ENCODE data around the gene SUN2.

Gene SUN2

GRCh38 chr22:38759005-38759404 lies 3.2 kb upstream of the SUN2 start:
- Histone ChIP-seq H3K27me3 (ENCODE audit: insufficient read depth, low read depth) (no peaks in the 10 kb centered on the region), H3K79me2 (ENCODE audit: insufficient read depth, low read depth) (0 out of 2 replicates have a peak, but pooled peaks cover 2% of the 10 kb centered on the region), H3K4me1 (ENCODE audit: low read depth, poor library complexity, severe bottlenecking) (peaks cover 18% of the 10 kb centered on the region)

GRCh38 chr22:38758276-38758945 lies 2.6 kb upstream of the SUN2 start:
- Histone ChIP-seq H3K27me3 (ENCODE audit: insufficient read depth, low read depth) (no peaks in the 10 kb centered on the region), H3K4me2 (no peak overlapping the region), H3K27ac (no peak overlapping the region), H3K9ac (no peak overlapping the region), H3K79me2 (ENCODE audit: insufficient read depth, low read depth) (0 out of 2 replicates have a peak, but pooled peaks cover 7% of the 10 kb centered on the region), H3K36me3 (ENCODE audit: insufficient read depth) (no peaks in the 10 kb centered on the region), H3K4me1 (ENCODE audit: low read depth, poor library complexity, severe bottlenecking) (peaks cover 18% of the 10 kb centered on the region), H4K20me1 (ENCODE audit: insufficient read depth) (no peaks in the 10 kb centered on the region), H2AFZ (ENCODE audit: low read depth) (no peak overlapping the region), H3K4me3 (IDR thresholded peaks at IDR 0.05; ENCODE audit: insufficient read depth, low read depth, low read length) (no peak overlapping the region)
- no peak for TF ChIP-seq CTCF (conservative IDR thresholded peaks at IDR 0.05; ENCODE audit: low read depth, low read length)

More at GRCh38 chr22:38759005-38759404, 3.2 kb upstream of the SUN2 start:
- no peak overlapping the region for H2AFZ ChIP-seq (ENCODE audit: low read depth)
- H3K36me3 ChIP-seq (ENCODE audit: insufficient read depth) = no peaks in the 10 kb centered on the region
- TF ChIP-seq CTCF (conservative IDR thresholded peaks at IDR 0.05; ENCODE audit: low read depth, low read length) = no peak
- H3K4me3 ChIP-seq (IDR thresholded peaks at IDR 0.05; ENCODE audit: insufficient read depth, low read depth, low read length) = no peak overlapping the region
- H3K27ac ChIP-seq = no peak overlapping the region
- H3K9ac ChIP-seq = no peak overlapping the region
- no peaks in the 10 kb centered on the region for H4K20me1 ChIP-seq (ENCODE audit: insufficient read depth)
- H3K4me2 ChIP-seq = no peak overlapping the region

- Histone ChIP-seq H3K9ac (no peak overlapping the region), H3K27ac (no peak overlapping the region), H3K4me1 (ENCODE audit: low read depth, poor library complexity, severe bottlenecking) (peaks cover 18% of the 10 kb centered on the region), H3K4me3 (IDR thresholded peaks at IDR 0.05; ENCODE audit: insufficient read depth, low read depth, low read length) (no peak overlapping the region), H4K20me1 (ENCODE audit: insufficient read depth) (no peaks in the 10 kb centered on the region), H3K36me3 (ENCODE audit: insufficient read depth) (no peaks in the 10 kb centered on the region), H3K27me3 (ENCODE audit: insufficient read depth, low read depth) (no peaks in the 10 kb centered on the region), H3K4me2 (no peak overlapping the region; the same call in 1 of the 2 replicates), H2AFZ (ENCODE audit: low read depth) (no peak overlapping the region), H3K79me2 (ENCODE audit: insufficient read depth, low read depth) (0 out of 2 replicates have a peak, but pooled peaks cover 7% of the 10 kb centered on the region)
- TF ChIP-seq CTCF (conservative IDR thresholded peaks at IDR 0.05; ENCODE audit: low read depth, low read length) = no peak
Measured at GRCh38 chr22:38757464-38757757, 1.6 kb upstream of the SUN2 start.

GRCh38 chr22:38756711-38757463 lies 1.1 kb upstream of the SUN2 start:
- H3K79me2 ChIP-seq (ENCODE audit: insufficient read depth, low read depth) = 0 out of 2 replicates have a peak, but pooled peaks cover 7% of the 10 kb centered on the region
- H3K4me2 ChIP-seq = peak overlapping the region; percentile 76
- no peaks in the 10 kb centered on the region for H3K27me3 ChIP-seq (ENCODE audit: insufficient read depth, low read depth)
- no peak overlapping the region for H3K4me3 ChIP-seq (IDR thresholded peaks at IDR 0.05; ENCODE audit: insufficient read depth, low read depth, low read length)
- H3K27ac ChIP-seq = no peak overlapping the region
- peaks cover 23% of the 10 kb centered on the region for H3K4me1 ChIP-seq (ENCODE audit: low read depth, poor library complexity, severe bottlenecking)
- peak overlapping the region; percentile 92 for H2AFZ ChIP-seq (ENCODE audit: low read depth)
- peak overlapping the region; percentile 72; the same call in 1 of the 2 replicates for H3K9ac ChIP-seq
- no peaks in the 10 kb centered on the region for H4K20me1 ChIP-seq (ENCODE audit: insufficient read depth)
- no peaks in the 10 kb centered on the region for H3K36me3 ChIP-seq (ENCODE audit: insufficient read depth)
- no peak for TF ChIP-seq CTCF (conservative IDR thresholded peaks at IDR 0.05; ENCODE audit: low read depth, low read length)
